ENCODE measurements around the gene GPR15. TPM values are rescaled to one million over a fixed set of nuclear protein-coding genes. Genes with fewer than 3 reads are reported as not detected.

The GPR15 gene
- total RNA-seq, 1 donor from 2014 or later, result not detected

- no peak for DNase-seq (ENCODE audit: extremely low read depth, low read depth, low spot score)
Measured at GRCh38 chr3:98582042-98582441, 50.3 kb downstream of the GPR15 start.

- no peak for DNase-seq (ENCODE audit: extremely low read depth, low read depth, low spot score)
Measured at GRCh38 chr3:98583766-98584165, 52.0 kb downstream of the GPR15 start.

Other genes with a start within 250 kb of the GPR15 start
- gene OR5H2, start 249.5 kb upstream of the GPR15 start, total RNA-seq, result not detected in 2 replicates
- not detected in 2 replicates for gene OR5K4, start 178.1 kb upstream of the GPR15 start, total RNA-seq
- gene OR5K3, start 141.3 kb upstream of the GPR15 start, total RNA-seq, result not detected in 2 replicates
- gene OR5K1, start 68.8 kb upstream of the GPR15 start, total RNA-seq, result not detected in 2 replicates
- not detected in 2 replicates for gene OR5K2, start 34.3 kb upstream of the GPR15 start, total RNA-seq
- 112 and 118 TPM in 2 replicates for gene CLDND1, start 9.1 kb upstream of the GPR15 start, total RNA-seq
- 27.2 and 29.6 TPM in 2 replicates for gene CPOX, start 61.6 kb downstream of the GPR15 start, total RNA-seq
- 7.5 and 13.2 TPM in 2 replicates for gene ST3GAL6, start 231.4 kb downstream of the GPR15 start, total RNA-seq